IPS DF 6.9 (cell line): Measurements from ENCODE around the gene DNAI1.
"Not testable (repeated sequence)": the region's sequence is repeated elsewhere in the genome, so short reads cannot be mapped to it uniquely, and the experiment has no call there.

Experiments used
- DNase-seq: peaks from one replicate; pipeline ENCODE4 v3.0.0-alpha.2; 2013; ENCODE audit warnings: low read depth, low spot score
- H3K27ac ChIP-seq: one replicate; pipeline ENCODE4 v1.5.1; 2013; ENCODE audit warnings: low read length, control low read depth
- H3K27me3 ChIP-seq: 2 replicates; pipeline ENCODE4 v1.6.1; 2013; ENCODE audit warnings: mild to moderate bottlenecking, low read length; ENCODE audit not compliant: control insufficient read depth, insufficient read depth
- H3K36me3 ChIP-seq: 2 replicates; pipeline ENCODE4 v1.6.1; 2013; ENCODE audit warnings: low read length; ENCODE audit not compliant: control insufficient read depth, insufficient read depth
- H3K4me1 ChIP-seq: 2 replicates; pipeline ENCODE4 v1.6.1; 2013; ENCODE audit warnings: low read length; ENCODE audit not compliant: control insufficient read depth, insufficient read depth
- H3K4me3 ChIP-seq: 2 replicates; pipeline ENCODE4 v1.5.1; 2013; ENCODE audit warnings: mild to moderate bottlenecking, low read length
- H3K9me3 ChIP-seq: 2 replicates; pipeline ENCODE4 v1.6.1; 2013; ENCODE audit warnings: low read length, inconsistent platforms; ENCODE audit not compliant: control insufficient read depth, insufficient read depth
- WGBS: extraction: QIAGEN DNeasy Blood & Tissue Kit; methylation state at CpG from one replicate; pipeline ENCODE4 v1.1.7; 2013; ENCODE audit warnings: mixed read lengths, missing lambda C conversion rate; ENCODE audit not compliant: insufficient read length, insufficient coverage; 5-methylcytosine and 5-hydroxymethylcytosine counted together

Gene DNAI1

GRCh38 chr9:34463098-34463900 lies 4.7 kb downstream of the DNAI1 start:
- DNase-seq, result no peak
- no peaks in the 10 kb centered on the region for H3K27me3 ChIP-seq
- no peaks in the 10 kb centered on the region for H3K36me3 ChIP-seq
- H3K27ac ChIP-seq, result no peak overlapping the region
- no peaks in the 10 kb centered on the region for H3K9me3 ChIP-seq
- H3K4me3 ChIP-seq, result no peak overlapping the region
- H3K4me1 ChIP-seq, result no peaks in the 10 kb centered on the region
- no CpG with 5 or more reads among the region's 5 CpGs for WGBS

GRCh38 chr9:34463901-34464232 lies 5.3 kb downstream of the DNAI1 start:
- H3K27me3 ChIP-seq, result no peaks in the 10 kb centered on the region
- 100% methylated on average over 1 of the region's 2 CpGs for WGBS
- no peaks in the 10 kb centered on the region for H3K9me3 ChIP-seq
- H3K4me1 ChIP-seq, result no peaks in the 10 kb centered on the region
- no peaks in the 10 kb centered on the region for H3K36me3 ChIP-seq
- no peak overlapping the region for H3K4me3 ChIP-seq
- H3K27ac ChIP-seq, result no peak overlapping the region
- no peak for DNase-seq

DNA sequence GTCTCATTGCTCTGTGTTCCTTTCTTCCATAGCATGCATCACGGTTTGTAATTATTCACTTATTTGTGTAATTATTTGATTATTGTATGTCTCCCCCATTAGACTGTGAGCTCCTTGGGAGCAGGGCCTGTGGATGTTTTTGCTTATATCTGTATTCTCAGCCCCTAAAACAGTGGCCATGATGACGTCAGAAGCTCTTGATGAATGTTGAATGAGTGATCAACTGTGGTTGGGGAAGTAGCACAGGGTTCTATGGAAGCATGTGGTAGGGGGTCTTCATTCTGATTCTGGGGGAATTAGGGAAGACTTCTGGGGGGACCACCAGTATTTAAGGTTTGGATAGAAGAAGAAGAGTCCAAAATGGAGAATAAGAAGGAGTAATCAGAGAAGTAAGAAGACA lies 6.0 kb downstream of the DNAI1 start:
- H3K27ac ChIP-seq, result no peak overlapping the region
- DNase-seq, result no peak
- WGBS, result no CpG with 5 or more reads among the region's 2 CpGs
- no peaks in the 10 kb centered on the region for H3K36me3 ChIP-seq
- H3K27me3 ChIP-seq, result no peaks in the 10 kb centered on the region
- no peaks in the 10 kb centered on the region for H3K9me3 ChIP-seq
- H3K4me3 ChIP-seq, result no peak overlapping the region
- no peaks in the 10 kb centered on the region for H3K4me1 ChIP-seq

DNA sequence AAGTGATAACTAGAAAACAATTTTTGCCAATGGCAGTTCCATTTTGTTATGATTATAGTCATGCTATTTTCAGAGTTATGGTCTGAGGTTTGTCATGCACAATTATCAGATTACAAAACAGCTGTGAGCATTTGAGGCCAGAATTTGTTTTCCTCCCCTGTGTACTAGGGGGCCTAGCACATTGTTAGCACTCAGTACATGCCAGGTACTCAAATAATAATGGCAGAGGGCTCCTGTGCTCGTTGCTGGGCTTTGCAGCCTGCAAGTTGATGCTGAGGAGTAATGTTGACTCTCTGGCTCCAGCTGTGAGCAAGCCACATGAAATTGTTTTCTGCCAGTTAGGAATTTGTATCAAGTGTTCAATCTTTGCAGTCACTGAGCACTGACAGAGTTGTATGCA lies 6.9 kb downstream of the DNAI1 start:
- no peaks in the 10 kb centered on the region for H3K4me1 ChIP-seq
- H3K4me3 ChIP-seq, result no peak overlapping the region
- WGBS, result no CpG with 5 or more reads among the region's 1 CpG
- H3K9me3 ChIP-seq, result no peaks in the 10 kb centered on the region
- H3K27ac ChIP-seq, result no peak overlapping the region
- no peak for DNase-seq
- H3K27me3 ChIP-seq, result no peaks in the 10 kb centered on the region
- no peaks in the 10 kb centered on the region for H3K36me3 ChIP-seq

DNA sequence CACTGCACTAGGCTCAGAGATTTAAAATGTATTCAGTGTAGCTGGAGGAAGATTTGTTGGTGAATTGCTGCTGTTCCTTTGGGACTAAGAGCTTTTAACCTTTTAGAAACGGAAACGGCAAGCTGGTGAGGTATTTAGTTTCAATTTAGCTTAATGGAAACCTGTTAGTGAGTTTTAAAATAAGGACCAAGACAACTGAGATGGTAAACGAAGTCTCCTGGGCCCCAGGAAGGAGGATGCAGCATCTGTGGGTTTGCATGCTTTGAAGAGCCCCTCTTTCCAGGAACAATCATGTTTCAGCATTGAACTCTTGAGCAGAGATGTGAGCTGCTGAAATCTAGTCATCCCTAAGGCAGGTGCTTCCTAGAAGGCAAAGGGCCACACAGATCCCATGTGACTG lies 16.5 kb downstream of the DNAI1 start:
- no peaks in the 10 kb centered on the region for H3K27me3 ChIP-seq
- H3K4me3 ChIP-seq, result no peak overlapping the region
- no peak overlapping the region for H3K27ac ChIP-seq
- no peak for DNase-seq
- WGBS, result no CpG with 5 or more reads among the region's 3 CpGs
- H3K9me3 ChIP-seq, result no peaks in the 10 kb centered on the region
- no peaks in the 10 kb centered on the region for H3K4me1 ChIP-seq
- no peaks in the 10 kb centered on the region for H3K36me3 ChIP-seq

GRCh38 chr9:34477541-34477940 lies 18.9 kb downstream of the DNAI1 start:
- no peaks in the 10 kb centered on the region for H3K36me3 ChIP-seq
- DNase-seq, result no peak
- H3K27ac ChIP-seq, result no peak overlapping the region
- no peaks in the 10 kb centered on the region for H3K4me1 ChIP-seq
- H3K9me3 ChIP-seq, result no peaks in the 10 kb centered on the region
- no peaks in the 10 kb centered on the region for H3K27me3 ChIP-seq
- no peak overlapping the region for H3K4me3 ChIP-seq
- no CpG with 5 or more reads among the region's 1 CpG for WGBS

- no peaks in the 10 kb centered on the region for H3K36me3 ChIP-seq
- no peaks in the 10 kb centered on the region for H3K4me1 ChIP-seq
- DNase-seq, result no peak
- H3K4me3 ChIP-seq, result no peak overlapping the region
- no peaks in the 10 kb centered on the region for H3K9me3 ChIP-seq
- WGBS, result no CpG with 5 or more reads among the region's 5 CpGs
- no peak overlapping the region for H3K27ac ChIP-seq
- no peaks in the 10 kb centered on the region for H3K27me3 ChIP-seq
Measured at GRCh38 chr9:34479431-34479866, 20.8 kb downstream of the DNAI1 start.

GRCh38 chr9:34481620-34482019 lies 23.0 kb downstream of the DNAI1 start:
- no CpG with 5 or more reads among the region's 13 CpGs for WGBS
- not testable (repeated sequence) for H3K27me3 ChIP-seq, H3K9me3 ChIP-seq, H3K4me1 ChIP-seq, H3K27ac ChIP-seq, H3K36me3 ChIP-seq, H3K4me3 ChIP-seq, DNase-seq

- H3K27ac ChIP-seq, H3K9me3 ChIP-seq, H3K27me3 ChIP-seq, H3K36me3 ChIP-seq, H3K4me1 ChIP-seq, DNase-seq, H3K4me3 ChIP-seq: not testable (repeated sequence)
- no CpG with 5 or more reads among the region's 27 CpGs for WGBS
Measured at GRCh38 chr9:34482746-34483145, 24.1 kb downstream of the DNAI1 start.

DNA sequence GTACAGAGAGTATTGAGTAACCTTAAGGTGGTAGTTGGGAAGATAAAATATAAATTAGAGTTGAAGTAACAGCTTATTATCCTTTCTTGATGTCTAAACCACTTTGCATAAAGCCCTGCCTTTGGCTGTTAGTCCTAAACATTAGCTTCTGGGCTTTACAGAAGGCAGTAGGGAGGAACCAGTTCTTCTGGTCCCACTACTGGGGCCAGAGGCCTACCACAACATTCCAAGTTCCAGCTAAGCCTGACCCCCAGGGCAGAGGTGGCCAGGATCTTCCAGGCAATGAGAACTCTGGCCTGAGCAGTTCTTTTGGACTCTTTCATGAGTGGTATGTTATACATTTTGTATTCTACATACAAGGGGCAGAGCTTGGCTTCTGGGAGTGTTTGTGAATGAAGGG lies 26.1 kb downstream of the DNAI1 start:
- DNase-seq, result no peak
- Histone ChIP-seq H3K9me3 (no peaks in the 10 kb centered on the region), H3K36me3 (no peaks in the 10 kb centered on the region), H3K27me3 (no peaks in the 10 kb centered on the region), H3K4me1 (no peaks in the 10 kb centered on the region), H3K4me3 (no peak overlapping the region), H3K27ac (no peak overlapping the region)

DNA sequence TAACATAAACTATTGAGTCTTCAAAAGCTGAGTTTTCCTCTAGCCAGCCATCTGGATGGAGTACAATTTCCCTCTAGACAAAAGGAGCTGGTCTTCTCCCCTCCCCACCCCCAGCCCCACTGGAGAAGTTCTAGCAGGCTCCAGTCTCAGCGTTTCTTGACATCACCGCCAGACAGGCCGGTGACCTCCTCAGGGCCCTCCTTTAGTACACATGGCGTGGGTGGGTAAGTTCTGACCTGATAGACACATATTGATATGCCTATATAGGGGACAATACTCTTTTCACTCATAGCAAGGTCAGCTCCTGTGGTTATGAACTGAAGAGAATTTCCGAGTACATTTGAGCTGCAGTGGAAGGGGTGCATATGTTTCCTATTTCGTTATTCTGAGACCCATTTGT lies 27.2 kb downstream of the DNAI1 start:
- Histone ChIP-seq H3K9me3 (no peaks in the 10 kb centered on the region), H3K4me3 (no peak overlapping the region), H3K27ac (no peak overlapping the region), H3K36me3 (no peaks in the 10 kb centered on the region), H3K4me1 (no peaks in the 10 kb centered on the region), H3K27me3 (no peaks in the 10 kb centered on the region)
- WGBS, result no CpG with 5 or more reads among the region's 6 CpGs
- no peak for DNase-seq
